ENCODE results near the gene ATRX. TPM values are rescaled to one million over a fixed set of nuclear protein-coding genes. Genes with fewer than 3 reads are reported as not detected.

Gene ATRX
- polyA plus RNA-seq, 1 experiment: 20.6 TPM

DNA sequence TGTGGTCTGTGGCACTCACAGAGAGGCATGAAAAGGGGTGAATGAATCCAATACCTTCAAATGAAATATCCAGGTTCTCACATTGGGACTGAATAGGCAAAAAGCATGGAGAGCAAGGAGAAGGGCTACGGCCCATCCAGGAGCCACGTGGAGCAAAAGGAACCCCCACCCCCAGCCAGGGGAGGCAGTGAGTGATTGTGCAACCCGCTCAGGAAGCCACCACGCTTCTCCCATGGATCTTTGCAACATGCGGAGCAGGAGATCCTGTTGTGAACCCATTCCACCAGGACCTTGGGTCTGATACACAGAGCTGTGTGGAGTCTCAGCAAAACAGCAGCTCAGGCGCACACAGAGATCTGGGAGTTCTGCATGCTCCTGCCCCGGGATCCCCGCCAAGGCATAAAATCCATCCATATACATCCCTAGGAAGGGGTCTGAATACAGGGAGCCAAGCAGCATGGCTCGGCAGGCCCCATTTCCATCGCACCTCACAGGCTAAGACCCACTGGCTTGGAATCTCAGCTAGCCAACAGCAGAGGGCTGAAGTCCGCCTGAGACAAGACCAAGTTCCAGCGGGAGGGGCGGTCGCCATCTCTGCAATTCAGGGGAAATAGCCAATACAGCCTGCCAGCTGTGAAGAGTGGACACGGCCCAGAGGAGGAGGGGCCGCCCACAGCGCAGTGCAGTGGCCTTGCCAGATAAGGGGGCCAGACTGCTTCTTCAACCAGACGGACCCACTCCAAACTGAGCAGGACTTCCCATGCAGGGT, 258.6 kb downstream of the ATRX start:
- ChIA-PET CTCF (no interaction called here), POLR2A (no interaction called here)
- no peak overlapping the region for H3K4me3 ChIP-seq (ENCODE audit: low read depth, low read length)
- TF ChIP-seq, protein P1, sequence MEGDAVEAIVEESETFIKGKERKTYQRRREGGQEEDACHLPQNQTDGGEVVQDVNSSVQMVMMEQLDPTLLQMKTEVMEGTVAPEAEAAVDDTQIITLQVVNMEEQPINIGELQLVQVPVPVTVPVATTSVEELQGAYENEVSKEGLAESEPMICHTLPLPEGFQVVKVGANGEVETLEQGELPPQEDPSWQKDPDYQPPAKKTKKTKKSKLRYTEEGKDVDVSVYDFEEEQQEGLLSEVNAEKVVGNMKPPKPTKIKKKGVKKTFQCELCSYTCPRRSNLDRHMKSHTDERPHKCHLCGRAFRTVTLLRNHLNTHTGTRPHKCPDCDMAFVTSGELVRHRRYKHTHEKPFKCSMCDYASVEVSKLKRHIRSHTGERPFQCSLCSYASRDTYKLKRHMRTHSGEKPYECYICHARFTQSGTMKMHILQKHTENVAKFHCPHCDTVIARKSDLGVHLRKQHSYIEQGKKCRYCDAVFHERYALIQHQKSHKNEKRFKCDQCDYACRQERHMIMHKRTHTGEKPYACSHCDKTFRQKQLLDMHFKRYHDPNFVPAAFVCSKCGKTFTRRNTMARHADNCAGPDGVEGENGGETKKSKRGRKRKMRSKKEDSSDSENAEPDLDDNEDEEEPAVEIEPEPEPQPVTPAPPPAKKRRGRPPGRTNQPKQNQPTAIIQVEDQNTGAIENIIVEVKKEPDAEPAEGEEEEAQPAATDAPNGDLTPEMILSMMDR (IDR thresholded peaks at IDR 0.05; ENCODE audit: insufficient read depth, low read depth, low read length): no peak
- no peaks in the 10 kb centered on the region for H3K27me3 ChIP-seq (ENCODE audit: control insufficient read depth, insufficient read depth, low read length)
- no peaks in the 10 kb centered on the region for H3K36me3 ChIP-seq (ENCODE audit: control insufficient read depth, insufficient read depth, low read length)
- no peak for DNase-seq (ENCODE audit: low read depth)

DNA sequence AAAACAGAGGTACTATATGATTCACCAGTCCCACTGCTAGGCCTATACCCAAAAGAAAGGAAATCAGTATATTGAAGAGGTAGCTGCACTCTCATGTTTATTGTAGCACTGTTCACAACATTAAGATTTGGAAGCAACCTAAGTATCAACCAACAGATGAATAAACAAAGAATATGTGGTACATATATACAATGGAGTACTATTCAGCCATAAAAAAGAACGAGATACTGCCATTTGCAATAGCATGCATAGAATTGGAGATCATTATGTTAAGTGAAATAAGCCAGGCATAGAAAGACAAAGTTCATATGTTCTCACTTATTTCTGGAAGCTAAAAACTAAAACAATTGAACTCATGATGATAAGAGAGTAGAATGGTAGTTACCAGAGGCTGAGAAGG, 266.3 kb downstream of the ATRX start:
- Histone ChIP-seq H3K4me3 (ENCODE audit: low read depth, low read length) (no peak overlapping the region), H3K27me3 (ENCODE audit: control insufficient read depth, insufficient read depth, low read length) (no peaks in the 10 kb centered on the region), H3K36me3 (ENCODE audit: control insufficient read depth, insufficient read depth, low read length) (no peaks in the 10 kb centered on the region)
- CTCF ChIA-PET: no interaction called here
- DNase-seq (ENCODE audit: low read depth): no peak
- TF ChIP-seq, protein P1 (IDR thresholded peaks at IDR 0.05; ENCODE audit: insufficient read depth, low read depth, low read length): no peak
- POLR2A ChIA-PET: no interaction called here

DNA sequence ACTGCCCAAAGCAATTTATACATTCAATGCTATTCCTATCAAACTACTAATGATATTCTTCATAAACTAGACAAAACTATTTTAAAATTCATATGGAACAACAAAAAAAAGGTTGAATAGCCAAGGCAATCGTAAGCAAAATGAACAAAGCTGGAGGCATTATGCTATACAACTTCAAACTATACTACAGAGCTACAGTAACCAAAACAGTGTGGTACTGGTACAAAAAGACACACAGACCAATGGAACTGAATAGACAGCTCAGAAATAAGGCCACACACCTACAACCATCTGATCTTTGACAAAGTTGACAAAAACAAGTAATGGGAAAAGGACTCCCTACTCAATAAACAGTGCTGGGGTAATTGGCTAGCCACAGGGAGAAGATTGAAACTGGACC, 271.8 kb downstream of the ATRX start:
- POLR2A ChIA-PET: no interaction called here

DNA sequence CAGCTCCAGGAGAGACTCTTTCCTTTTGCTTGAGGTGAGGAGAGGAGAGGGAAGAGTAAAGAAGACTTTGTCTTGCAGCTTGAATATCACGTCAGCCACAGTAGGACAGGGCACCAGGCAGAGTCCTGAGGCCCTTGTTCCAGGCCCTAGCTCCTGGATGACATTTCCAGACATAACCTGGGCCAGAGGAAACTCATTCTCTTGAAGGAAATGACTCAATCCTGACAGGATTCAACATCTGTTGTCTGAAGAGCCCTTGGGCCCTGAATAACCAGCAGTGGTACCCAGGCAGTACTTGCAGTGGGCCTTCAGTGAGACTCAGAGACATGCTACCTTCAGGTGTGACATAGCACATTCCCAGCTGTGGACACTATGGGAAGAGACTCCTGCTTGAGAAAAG, 276.0 kb downstream of the ATRX start:
- ChIA-PET POLR2A (no interaction called here), CTCF (no interaction called here)
- Histone ChIP-seq H3K36me3 (ENCODE audit: control insufficient read depth, insufficient read depth, low read length) (no peaks in the 10 kb centered on the region; the same call in 1 of the 2 replicates), H3K27me3 (ENCODE audit: control insufficient read depth, insufficient read depth, low read length) (no peaks in the 10 kb centered on the region), H3K4me3 (ENCODE audit: low read depth, low read length) (no peak overlapping the region)
- DNase-seq (ENCODE audit: low read depth): no peak
- TF ChIP-seq, protein P1 (IDR thresholded peaks at IDR 0.05; ENCODE audit: insufficient read depth, low read depth, low read length): no peak

More for the DNA sequence above, 271.8 kb downstream of the ATRX start:
- no peaks in the 10 kb centered on the region for H3K27me3 ChIP-seq (ENCODE audit: control insufficient read depth, insufficient read depth, low read length)
- CTCF ChIA-PET: no interaction called here
- H3K4me3 ChIP-seq (ENCODE audit: low read depth, low read length): no peak overlapping the region
- no peak for DNase-seq (ENCODE audit: low read depth)
- H3K36me3 ChIP-seq (ENCODE audit: control insufficient read depth, insufficient read depth, low read length): no peaks in the 10 kb centered on the region; the same call in 1 of the 2 replicates
- TF ChIP-seq, protein P1 (IDR thresholded peaks at IDR 0.05; ENCODE audit: insufficient read depth, low read depth, low read length): no peak

DNA sequence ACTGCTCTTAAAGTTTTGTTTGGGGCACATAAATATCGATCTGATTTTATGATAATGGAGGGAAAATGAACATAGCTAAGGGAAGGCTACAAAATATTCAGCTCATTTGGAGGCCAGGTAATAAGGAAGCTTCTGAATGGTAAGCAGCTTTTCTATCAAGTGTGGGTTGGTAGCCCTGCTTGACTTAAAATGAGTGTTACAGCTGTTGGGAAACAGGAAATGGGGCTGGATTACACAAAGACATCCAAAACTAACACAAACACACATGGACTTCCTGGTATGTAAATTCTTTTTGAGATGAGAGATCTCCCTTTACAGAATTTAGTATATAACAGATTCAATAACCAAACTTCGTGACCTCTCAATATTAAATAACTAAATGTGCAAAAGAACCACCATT, 280.8 kb downstream of the ATRX start:
- TF ChIP-seq, protein P1 (IDR thresholded peaks at IDR 0.05; ENCODE audit: insufficient read depth, low read depth, low read length): no peak
- ChIA-PET CTCF (no interaction called here), POLR2A (no interaction called here)
- no peaks in the 10 kb centered on the region for H3K27me3 ChIP-seq (ENCODE audit: control insufficient read depth, insufficient read depth, low read length)
- no peaks in the 10 kb centered on the region for H3K36me3 ChIP-seq (ENCODE audit: control insufficient read depth, insufficient read depth, low read length)
- no peak for DNase-seq (ENCODE audit: low read depth)
- H3K4me3 ChIP-seq (ENCODE audit: low read depth, low read length): no peak overlapping the region

All from BJ (cell line).